Upper lobe of right lung (tissue), 1 donor: ENCODE measurements around the gene PXYLP1. TPM values are rescaled to one million over a fixed set of nuclear protein-coding genes. Genes with fewer than 3 reads are reported as not detected.

ENCODE experiments used
- ATAC-seq: fragments of 200-7000 bp; cut with Tn5 transposase; one replicate; pipeline ENCODE4 v1.9.1; 2020; ENCODE audit warnings: mild to moderate bottlenecking, moderate library complexity
- DNase-seq: peaks from one replicate; pipeline ENCODE4 v3.0.0-alpha.2; 2020
- H3K27ac ChIP-seq: fragments of 200-600 bp; one replicate; pipeline ENCODE4 v1.8.0; 2022
- H3K27me3 ChIP-seq: fragments of 200-600 bp; one replicate; pipeline ENCODE4 v1.8.0; 2022; ENCODE audit warnings: mild to moderate bottlenecking
- H3K36me3 ChIP-seq: fragments of 200-600 bp; one replicate; pipeline ENCODE4 v1.8.0; 2022
- H3K4me1 ChIP-seq: fragments of 200-600 bp; one replicate; pipeline ENCODE4 v1.8.0; 2022
- H3K4me3 ChIP-seq: fragments of 200-600 bp; one replicate; pipeline ENCODE4 v1.8.0; 2022; ENCODE audit warnings: mild to moderate bottlenecking
- H3K9me3 ChIP-seq: fragments of 200-600 bp; one replicate; pipeline ENCODE4 v1.8.0; 2022
- intact Hi-C: fragments of 100-400 bp; cut with DNase I; formaldehyde crosslinking; loops from one replicate; pipeline ENCODE4 v1.11.0; 2022
- total RNA-seq: library from RNA; stranded (reverse); fragmentation: NEBNext Ultra II Directional; extraction: Animal tissue kit (Norgen Biotek cat#: 25700); gene quantifications from one replicate; pipeline ENCODE4 v1.2.1, GENCODE V29; 2021
- TF ChIP-seq, protein P1 (sequence below): fragments of 200-600 bp; IDR thresholded peaks from one replicate; pipeline ENCODE4 v1.8.0; 2022; ENCODE audit warnings: antibody characterized with exemption
- donor health status: DM: no; HTN: yes; CAD: no; lungs with severe emphysema.

Gene PXYLP1
- total RNA-seq, 1 donor from 2014 or later: 13.6 TPM

GRCh38 chr3:141241616-141242376 lies 10.2 kb downstream of the PXYLP1 start:
- H3K4me1 ChIP-seq: peaks cover 19% of the 10 kb centered on the region
- no peaks in the 10 kb centered on the region for H3K9me3 ChIP-seq
- TF ChIP-seq, protein P1, sequence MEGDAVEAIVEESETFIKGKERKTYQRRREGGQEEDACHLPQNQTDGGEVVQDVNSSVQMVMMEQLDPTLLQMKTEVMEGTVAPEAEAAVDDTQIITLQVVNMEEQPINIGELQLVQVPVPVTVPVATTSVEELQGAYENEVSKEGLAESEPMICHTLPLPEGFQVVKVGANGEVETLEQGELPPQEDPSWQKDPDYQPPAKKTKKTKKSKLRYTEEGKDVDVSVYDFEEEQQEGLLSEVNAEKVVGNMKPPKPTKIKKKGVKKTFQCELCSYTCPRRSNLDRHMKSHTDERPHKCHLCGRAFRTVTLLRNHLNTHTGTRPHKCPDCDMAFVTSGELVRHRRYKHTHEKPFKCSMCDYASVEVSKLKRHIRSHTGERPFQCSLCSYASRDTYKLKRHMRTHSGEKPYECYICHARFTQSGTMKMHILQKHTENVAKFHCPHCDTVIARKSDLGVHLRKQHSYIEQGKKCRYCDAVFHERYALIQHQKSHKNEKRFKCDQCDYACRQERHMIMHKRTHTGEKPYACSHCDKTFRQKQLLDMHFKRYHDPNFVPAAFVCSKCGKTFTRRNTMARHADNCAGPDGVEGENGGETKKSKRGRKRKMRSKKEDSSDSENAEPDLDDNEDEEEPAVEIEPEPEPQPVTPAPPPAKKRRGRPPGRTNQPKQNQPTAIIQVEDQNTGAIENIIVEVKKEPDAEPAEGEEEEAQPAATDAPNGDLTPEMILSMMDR: no peak
- no peak for ATAC-seq
- no peak overlapping the region for H3K27ac ChIP-seq
- intact Hi-C loops: no loop called here
- no peaks in the 10 kb centered on the region for H3K36me3 ChIP-seq
- no peak overlapping the region for H3K4me3 ChIP-seq
- no peaks in the 10 kb centered on the region for H3K27me3 ChIP-seq
- DNase-seq: no peak

DNA sequence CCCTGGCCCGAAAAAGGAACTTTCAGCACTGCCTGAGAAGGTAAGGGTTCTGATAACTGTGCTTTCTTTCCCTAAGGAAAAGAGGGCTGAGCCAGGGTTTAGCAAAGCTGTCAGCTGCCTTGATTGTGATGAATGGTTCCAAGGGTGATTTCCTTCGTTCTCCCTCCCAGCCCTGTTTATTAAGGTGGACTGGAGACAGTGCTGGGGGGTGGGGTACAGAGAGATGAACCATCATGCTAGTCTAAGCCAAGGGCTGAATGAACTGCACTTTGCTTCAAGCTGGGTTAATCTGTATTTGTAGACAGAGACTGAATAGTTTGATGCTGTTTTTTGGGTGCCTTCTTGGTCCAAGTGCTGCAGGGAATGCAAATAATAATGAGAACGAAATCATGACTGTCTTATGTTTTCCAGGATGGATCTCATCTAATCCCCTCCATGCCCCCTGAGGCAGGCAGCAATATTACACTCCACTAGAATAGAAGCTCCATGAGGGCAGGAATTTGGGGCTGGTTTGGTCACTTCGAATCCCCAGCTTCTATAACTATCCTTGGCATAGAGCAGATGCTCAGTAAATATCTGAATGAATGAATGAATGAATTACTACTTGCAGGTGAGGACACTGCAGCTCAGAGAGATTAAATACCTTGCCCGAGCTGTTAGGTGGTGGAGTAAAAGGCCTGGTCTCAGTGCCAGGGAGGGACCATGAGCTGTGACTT lies 10.9 kb downstream of the PXYLP1 start:
- Histone ChIP-seq H3K27ac (no peak overlapping the region), H3K4me1 (peaks cover 19% of the 10 kb centered on the region)

DNA sequence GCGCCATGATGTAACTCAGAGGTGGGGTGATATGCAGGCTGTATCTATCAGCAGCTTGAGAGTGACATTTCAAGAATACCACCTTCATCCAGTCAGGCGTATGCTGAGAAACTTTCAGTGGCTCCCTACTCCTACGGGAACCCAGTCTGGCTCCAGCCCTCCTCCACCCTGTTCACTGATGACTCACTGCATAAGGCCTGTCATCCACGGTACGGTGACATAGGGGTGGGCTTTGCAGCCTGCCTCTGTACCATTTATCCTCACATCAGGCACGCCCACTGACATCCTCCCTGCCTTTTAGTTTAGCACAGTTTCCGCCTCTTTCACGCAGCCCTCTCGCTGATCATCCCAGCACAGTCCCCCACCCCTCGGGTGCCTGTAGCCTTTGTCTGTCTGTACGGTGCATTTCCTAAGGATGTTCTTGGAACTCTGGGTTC lies 11.7 kb downstream of the PXYLP1 start:
- H3K9me3 ChIP-seq: no peaks in the 10 kb centered on the region
- H3K27ac ChIP-seq: no peak overlapping the region
- peaks cover 13% of the 10 kb centered on the region for H3K4me1 ChIP-seq
- H3K4me3 ChIP-seq: no peak overlapping the region
- TF ChIP-seq, protein P1: no peak
- DNase-seq (no peak), ATAC-seq (no peak)
- no peaks in the 10 kb centered on the region for H3K27me3 ChIP-seq
- no peaks in the 10 kb centered on the region for H3K36me3 ChIP-seq
- intact Hi-C loops: no loop called here

More for the DNA sequence above, 10.9 kb downstream of the PXYLP1 start:
- H3K9me3 ChIP-seq: no peaks in the 10 kb centered on the region
- no peak for ATAC-seq
- intact Hi-C loops: no loop called here
- no peaks in the 10 kb centered on the region for H3K36me3 ChIP-seq
- TF ChIP-seq, protein P1: no peak
- no peak overlapping the region for H3K4me3 ChIP-seq
- no peaks in the 10 kb centered on the region for H3K27me3 ChIP-seq
- no peak for DNase-seq

- no peaks in the 10 kb centered on the region for H3K9me3 ChIP-seq
- H3K4me3 ChIP-seq: no peak overlapping the region
- ATAC-seq (no peak), DNase-seq (no peak)
- no peaks in the 10 kb centered on the region for H3K4me1 ChIP-seq
- no peaks in the 10 kb centered on the region for H3K36me3 ChIP-seq
- intact Hi-C loops: no loop called here
- no peaks in the 10 kb centered on the region for H3K27me3 ChIP-seq
- TF ChIP-seq, protein P1: no peak
- no peak overlapping the region for H3K27ac ChIP-seq
Observed at GRCh38 chr3:141246224-141246957, 14.8 kb downstream of the PXYLP1 start.

DNA sequence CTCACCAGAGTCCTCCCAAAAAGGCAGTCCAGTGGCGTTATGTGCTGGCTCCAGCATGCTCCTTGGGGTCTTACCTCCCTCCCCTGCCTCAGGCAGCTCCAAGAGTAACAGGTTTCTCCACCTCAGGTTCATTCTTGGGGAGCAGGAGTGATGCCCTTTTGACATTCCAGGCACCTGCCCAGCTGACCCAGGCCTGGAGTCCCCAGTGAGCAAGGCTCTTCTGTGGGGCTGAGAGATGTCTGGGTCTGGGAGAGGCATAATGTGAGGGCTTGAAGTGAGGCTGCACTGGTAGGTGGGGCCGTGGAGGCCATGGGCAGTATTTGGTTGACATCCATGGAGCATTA lies 15.3 kb downstream of the PXYLP1 start:
- TF ChIP-seq, protein P1: no peak
- Histone ChIP-seq H3K36me3 (no peaks in the 10 kb centered on the region), H3K27ac (no peak overlapping the region), H3K27me3 (no peaks in the 10 kb centered on the region), H3K9me3 (no peaks in the 10 kb centered on the region), H3K4me3 (no peak overlapping the region), H3K4me1 (no peaks in the 10 kb centered on the region)
- ATAC-seq: no peak
- intact Hi-C loops: no loop called here
- no peak for DNase-seq
